Lower leg skin (tissue), 4 donors: Measurements from ENCODE around the gene UACA. TPM values are rescaled to one million over a fixed set of nuclear protein-coding genes. Genes with fewer than 3 reads are reported as not detected.

Experiments
- DNase-seq, 2 donors: peaks; one replicate each; pipeline ENCODE4 v3.0.0-alpha.2; 2019; ENCODE audit warnings: low spot score in 2 of 2
- H3K4me3 ChIP-seq: fragments of 200-600 bp; sonication (generic); 2 replicates; pipeline ENCODE4 v1.5.1; 2017; ENCODE audit warnings: mild to moderate bottlenecking, low read depth; ENCODE audit not compliant: poor library complexity, severe bottlenecking
- CTCF ChIP-seq, 3 donors: fragments of 450-650 bp; IDR thresholded peaks; one replicate each; pipeline ENCODE4 v1.5.1; 2016; ENCODE audit warnings: antibody characterized with exemption in 3 of 3, mild to moderate bottlenecking in 3 of 3, moderate library complexity in 2 of 3
- POLR2A ChIP-seq, 2 donors: fragments of 450-650 bp; IDR thresholded peaks; one replicate each; pipeline ENCODE4 v1.6.1; 2016 to 2017; ENCODE audit warnings: antibody characterized with exemption in 2 of 2, mild to moderate bottlenecking in 1 of 2, moderate library complexity in 1 of 2
- WGBS, 2 donors: methylation state at CpG; one replicate each; pipeline ENCODE4 v1.1.5; 2018; 5-methylcytosine and 5-hydroxymethylcytosine counted together
- intact Hi-C: fragments of 100-400 bp; cut with DNase I; formaldehyde crosslinking; loops from one replicate; pipeline ENCODE4 v1.15.0; 2023; ENCODE audit warnings: low total_unique reads
- total RNA-seq, 4 donors: library from RNA; depleted of rRNA; stranded (reverse); fragments of >200 nt; gene quantifications; one replicate each; pipeline ENCODE4 v1.1.0, GENCODE V29; 2016

The UACA gene
- total RNA-seq, 4 donors from 2014 or later: 37.8 to 47.3 (median 42.1) TPM

GRCh38 chr15:70768257-70768883 is 5.0 kb upstream of the UACA start:
- TF ChIP-seq POLR2A (IDR thresholded peaks at IDR 0.05) (no peak), CTCF (IDR thresholded peaks at IDR 0.05) (no peak)
- no peak for DNase-seq
- 78 to 89% methylated on average over 3 of the region's 3 CpGs for WGBS, 2 donors
- H3K4me3 ChIP-seq: no peak overlapping the region
- intact Hi-C loops: no loop called here

GRCh38 chr15:70767667-70768066 is 4.3 kb upstream of the UACA start:
- TF ChIP-seq POLR2A (IDR thresholded peaks at IDR 0.05) (no peak), CTCF (IDR thresholded peaks at IDR 0.05) (no peak)
- DNase-seq: no peak
- WGBS, 2 donors: 73 to 75% methylated on average over 3 of the region's 3 CpGs
- intact Hi-C loops: no loop called here
- no peak overlapping the region for H3K4me3 ChIP-seq

- WGBS, 2 donors: 85 to 87% methylated on average over 6 of the region's 6 CpGs
- no peak for TF ChIP-seq CTCF (IDR thresholded peaks at IDR 0.05)
- TF ChIP-seq POLR2A (IDR thresholded peaks at IDR 0.05): no peak
- no peak for DNase-seq
- intact Hi-C loops: no loop called here
- H3K4me3 ChIP-seq: no peak overlapping the region
Measured at GRCh38 chr15:70766597-70766996, 3.2 kb upstream of the UACA start.

GRCh38 chr15:70765504-70766281 is 2.3 kb upstream of the UACA start:
- DNase-seq: no peak
- intact Hi-C loops: no loop called here
- TF ChIP-seq CTCF (IDR thresholded peaks at IDR 0.05) (no peak), POLR2A (IDR thresholded peaks at IDR 0.05) (no peak)
- no peak overlapping the region for H3K4me3 ChIP-seq

GRCh38 chr15:70763950-70764730 is 782 bp upstream of the UACA start:
- TF ChIP-seq CTCF (IDR thresholded peaks at IDR 0.05): no peak
- TF ChIP-seq POLR2A (IDR thresholded peaks at IDR 0.05): no peak
- H3K4me3 ChIP-seq: peak overlapping the region; percentile 21
- 6 to 7% methylated on average over 17 of the region's 17 CpGs for WGBS, 2 donors
- intact Hi-C loops: no loop called here
- DNase-seq: no peak
